Activated T-helper 1 cell treated with Interleukin-2 at 50 U/mL for 16 hours (primary cell): ENCODE data around the gene MTERF4.

ENCODE experiments used
- DNase-seq: peaks from one replicate; pipeline ENCODE4 v3.0.0-alpha.2; 2020; ENCODE audit warnings: low read depth

MTERF4 gene

DNA sequence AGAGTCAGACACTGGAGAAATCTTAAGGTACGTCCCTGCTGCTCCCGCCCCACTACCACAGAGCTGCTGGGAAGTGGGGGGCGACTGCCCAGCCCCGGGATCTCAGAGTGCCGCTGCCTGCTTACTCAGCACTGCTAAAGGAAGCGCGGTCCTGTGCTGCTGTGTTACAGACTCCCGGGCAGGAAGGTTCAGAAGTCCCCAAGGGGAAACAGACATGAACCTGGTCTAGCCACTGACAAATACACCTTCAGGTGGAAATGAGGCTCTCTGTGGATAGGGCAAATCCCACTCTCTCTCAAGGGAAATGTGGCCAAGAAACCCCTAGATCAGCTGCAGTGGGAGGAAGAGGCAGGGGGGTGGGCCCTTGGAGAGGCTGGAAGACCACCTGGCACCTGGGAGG lies 13.7 kb downstream of the MTERF4 start:
- DNase-seq, result no peak

GRCh38 chr2:241087420-241088268 lies 14.4 kb downstream of the MTERF4 start:
- no peak for DNase-seq

DNA sequence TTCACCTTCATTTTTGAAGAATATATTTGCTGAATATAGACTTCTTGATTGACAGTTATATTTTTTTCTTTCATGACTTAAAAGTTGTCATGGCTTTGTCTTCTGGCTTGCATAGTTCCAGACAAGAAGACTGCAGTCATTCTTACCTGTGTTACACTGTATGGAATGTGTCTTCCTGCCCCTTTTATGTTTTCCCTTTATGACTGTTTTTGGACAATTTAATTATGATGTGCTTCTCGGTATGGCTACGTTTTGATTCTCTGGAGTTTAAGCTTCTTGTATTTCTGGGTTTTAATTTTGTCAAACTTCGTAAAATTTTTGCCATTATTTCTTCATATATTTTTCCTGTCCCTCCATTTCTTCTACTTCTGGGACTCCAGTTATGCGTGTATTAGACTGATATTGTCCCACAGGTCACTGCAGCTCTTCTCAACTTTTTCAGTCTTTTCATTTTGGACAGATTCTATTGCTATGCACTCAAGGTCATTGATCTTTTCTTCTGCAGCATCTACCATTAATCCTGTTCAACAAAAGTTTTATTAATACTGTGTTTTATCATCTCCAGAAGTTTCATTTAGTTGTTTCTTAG lies 17.1 kb downstream of the MTERF4 start:
- DNase-seq, result no peak

GRCh38 chr2:241083091-241083415 lies 19.0 kb downstream of the MTERF4 start:
- DNase-seq, result no peak

GRCh38 chr2:241082341-241083090 lies 19.6 kb downstream of the MTERF4 start:
- no peak for DNase-seq

DNA sequence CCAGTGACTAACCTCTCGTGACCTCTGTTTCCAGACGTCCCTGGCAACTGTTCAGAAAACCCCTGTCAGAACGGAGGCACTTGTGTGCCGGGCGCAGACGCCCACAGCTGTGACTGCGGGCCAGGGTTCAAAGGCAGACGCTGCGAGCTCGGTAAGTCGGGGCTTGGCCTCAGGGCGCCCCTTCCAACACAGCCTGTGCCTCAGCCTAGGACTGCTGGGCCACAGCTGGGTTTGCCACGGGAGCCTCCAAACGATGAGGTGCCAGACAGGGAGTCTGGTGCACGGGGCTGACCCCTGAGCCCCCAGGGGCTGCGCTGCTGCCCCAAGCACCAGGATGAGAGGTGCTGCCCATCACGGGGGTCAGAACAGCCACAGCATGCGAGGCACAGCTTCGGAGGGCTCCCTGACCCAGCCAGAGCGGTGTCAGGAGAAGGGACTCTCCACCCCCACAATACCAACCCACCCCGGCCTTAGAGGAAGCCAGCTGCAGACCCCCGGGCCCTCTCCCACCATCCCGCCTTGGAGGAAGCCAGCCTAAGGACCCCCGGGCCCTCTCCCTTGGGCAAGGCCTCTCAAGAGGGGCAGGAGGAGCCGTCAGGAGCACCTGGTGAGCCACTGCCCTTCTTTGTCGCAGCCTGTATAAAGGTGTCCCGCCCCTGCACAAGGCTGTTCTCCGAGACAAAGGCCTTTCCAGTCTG lies 20.3 kb downstream of the MTERF4 start:
- DNase-seq, result no peak

DNA sequence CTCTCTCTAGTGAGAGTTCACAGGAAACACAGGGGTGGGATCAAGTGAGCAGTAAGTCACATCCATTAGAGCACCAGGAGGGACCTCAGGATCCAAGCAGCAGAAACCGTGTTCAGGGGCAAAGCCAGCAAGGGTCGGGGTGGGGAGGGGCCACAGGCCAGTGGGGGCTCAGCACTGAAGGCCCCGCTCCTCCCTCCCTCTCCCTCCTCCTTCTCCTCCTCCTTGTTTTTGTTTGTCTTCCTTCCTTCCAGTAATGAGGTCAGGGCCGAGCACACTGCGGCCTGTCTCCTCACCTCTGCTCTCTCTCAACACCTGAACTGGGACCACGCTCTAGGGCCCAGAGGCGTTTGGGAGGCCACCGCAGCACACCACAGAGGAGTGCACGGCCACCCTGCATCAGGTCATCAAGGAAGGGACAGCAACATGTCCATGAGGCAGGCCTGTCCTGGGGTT lies 20.9 kb downstream of the MTERF4 start:
- DNase-seq, result no peak

DNA sequence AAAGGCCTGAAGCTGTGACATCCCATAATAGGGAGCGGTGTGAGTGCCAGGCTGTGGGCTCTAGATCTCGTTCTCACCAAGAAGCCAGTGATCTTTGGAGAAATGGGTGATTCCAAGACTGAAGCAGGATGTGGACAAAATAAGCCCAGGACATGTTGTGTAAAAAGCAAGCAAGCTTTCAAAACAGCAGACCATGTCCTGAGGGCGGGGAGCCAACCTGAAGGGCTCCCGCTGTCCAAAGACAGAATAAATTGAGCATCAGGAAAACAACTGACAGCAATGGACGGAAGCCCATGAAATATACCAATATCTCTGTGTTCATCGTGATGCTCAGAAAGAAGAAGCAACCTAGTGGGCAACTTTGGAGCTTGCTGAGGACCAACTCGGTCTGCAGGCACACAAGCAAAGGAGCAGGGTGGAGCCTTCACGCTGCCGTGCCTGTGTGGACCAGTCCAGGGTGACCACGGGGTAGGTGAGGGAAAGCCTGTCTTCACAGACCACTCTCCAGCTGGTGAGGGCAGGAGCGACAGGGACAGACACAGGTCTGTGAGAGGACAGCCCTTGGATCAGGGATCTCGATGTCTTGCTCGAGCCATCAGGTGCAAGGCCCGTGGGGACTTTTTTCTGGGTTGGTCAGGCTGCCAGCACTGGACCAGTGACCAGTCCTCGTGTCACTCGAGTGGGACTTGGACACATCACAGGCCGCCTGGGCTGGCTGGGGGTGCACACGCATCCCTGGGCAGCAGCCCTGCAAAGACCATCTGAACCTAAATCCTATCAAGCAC lies 21.5 kb downstream of the MTERF4 start:
- DNase-seq, result no peak

- no peak for DNase-seq
Measured at GRCh38 chr2:241074901-241075540, 27.1 kb downstream of the MTERF4 start.

DNA sequence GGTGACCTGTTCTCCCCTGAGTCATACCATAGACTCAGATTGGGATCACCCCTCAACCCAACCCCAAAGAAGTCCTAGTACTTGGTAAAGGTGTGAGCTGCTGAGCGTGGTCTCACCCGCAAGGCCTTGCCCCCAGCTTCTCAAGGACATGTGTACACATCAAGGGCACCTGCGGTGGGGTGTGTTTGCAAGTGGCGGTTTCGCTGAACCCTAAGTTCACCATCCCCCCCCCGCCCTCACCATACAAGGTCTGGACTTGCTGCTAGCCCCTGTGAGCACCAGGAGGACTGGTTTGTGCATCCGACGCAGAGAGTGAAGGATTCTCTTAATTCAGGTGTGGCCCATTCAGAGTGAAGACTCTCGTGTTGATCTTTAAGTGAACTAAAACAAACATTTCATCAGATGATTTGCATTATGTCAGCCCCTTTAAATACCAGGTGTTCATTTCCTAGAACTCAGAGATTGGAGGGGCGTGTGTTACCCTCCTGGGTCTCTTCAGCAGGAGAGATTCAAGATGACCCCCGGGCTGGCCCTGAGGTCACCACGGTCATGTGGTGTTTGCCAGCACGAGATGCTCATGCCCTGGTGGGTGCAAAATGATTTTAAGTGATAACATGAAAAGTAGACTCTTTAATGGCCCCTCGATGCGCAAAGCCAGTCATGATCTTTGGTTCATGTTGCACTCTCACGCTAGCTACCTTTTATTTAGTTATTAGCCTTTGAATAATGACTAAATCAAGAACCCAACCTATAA lies 27.8 kb downstream of the MTERF4 start:
- no peak for DNase-seq

GRCh38 chr2:241073166-241074064 lies 28.7 kb downstream of the MTERF4 start:
- DNase-seq, result no peak

- no peak for DNase-seq
Measured at GRCh38 chr2:241072553-241073165, 29.4 kb downstream of the MTERF4 start.

- no peak for DNase-seq
Measured at GRCh38 chr2:241072151-241072550, 29.9 kb downstream of the MTERF4 start.

DNA sequence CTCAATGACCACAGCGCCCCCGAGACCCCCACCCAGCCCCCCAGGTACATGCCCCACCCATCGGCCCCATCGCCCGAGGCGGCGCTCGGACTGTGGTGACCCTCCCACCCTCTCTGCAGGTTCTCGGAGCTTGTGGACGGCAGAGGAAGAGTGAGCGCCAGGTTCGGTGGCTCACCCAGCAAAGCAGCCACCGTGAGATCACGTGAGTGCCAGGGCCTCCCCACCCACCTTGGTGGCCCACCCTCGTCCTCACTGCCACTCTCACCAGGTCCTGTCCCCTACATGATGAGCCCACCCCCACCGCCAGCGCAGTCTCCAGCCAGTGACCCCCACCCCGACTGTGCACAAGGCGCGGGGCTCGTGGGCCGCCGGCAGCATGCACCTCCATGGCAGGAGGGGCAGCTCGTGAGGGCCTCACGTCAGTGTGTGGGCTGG lies 30.4 kb downstream of the MTERF4 start:
- DNase-seq, result no peak

DNA sequence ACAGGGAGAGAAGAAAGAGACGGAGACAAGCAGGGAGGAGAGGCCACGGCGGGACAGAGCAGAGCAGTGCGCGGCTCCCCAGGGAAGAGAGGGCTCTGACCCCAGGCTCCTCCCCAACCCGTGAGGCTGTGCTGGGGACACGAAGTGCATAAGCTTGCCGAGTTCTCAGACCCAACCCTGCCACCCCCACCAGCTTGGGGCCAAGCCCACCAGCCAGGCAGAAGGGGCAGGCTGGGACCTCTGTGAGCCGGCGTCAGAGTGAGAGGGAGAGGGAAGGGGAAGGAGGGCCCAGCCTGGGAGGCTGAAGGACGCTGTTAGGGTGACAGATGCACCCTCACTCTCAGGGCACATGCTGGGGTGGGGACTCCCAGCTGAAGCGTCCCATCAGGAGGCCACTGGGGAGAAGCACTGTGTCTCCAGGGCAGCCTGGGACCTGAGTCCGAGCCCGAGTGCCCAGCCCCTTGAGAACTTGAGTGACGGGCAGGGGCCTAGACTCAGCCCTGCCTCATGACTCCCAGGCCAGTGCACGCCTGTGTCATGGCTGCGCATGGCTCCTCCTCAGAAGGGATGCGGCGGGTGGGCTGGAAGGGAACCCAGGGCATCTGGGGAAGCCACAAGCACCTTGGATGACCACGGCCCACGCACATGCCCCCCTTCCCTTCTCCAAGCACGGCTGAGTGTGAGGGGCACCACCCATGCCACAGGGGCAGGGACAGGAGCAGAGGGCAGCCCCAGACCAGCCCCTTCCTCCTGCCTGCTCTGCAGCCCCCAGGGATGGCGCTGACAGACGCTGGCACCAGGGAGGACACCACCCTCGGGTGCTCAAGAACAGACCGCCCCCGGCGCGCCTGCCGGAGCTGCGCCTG lies 31.0 kb downstream of the MTERF4 start:
- DNase-seq, result no peak

GRCh38 chr2:241070361-241070760 lies 31.7 kb downstream of the MTERF4 start:
- no peak for DNase-seq

- DNase-seq, result no peak
Measured at GRCh38 chr2:241069821-241070281, 32.2 kb downstream of the MTERF4 start.
